ENCODE measurements around the gene WIPF1.

GRCh38 chr2:174636987-174637386 is 39.4 kb upstream of the WIPF1 start:
- TF ChIP-seq CTCF (IDR thresholded peaks at IDR 0.05; ENCODE audit: low read depth, low read length), result no peak
- TF ChIP-seq EZH2phosphoT487 (IDR thresholded peaks at IDR 0.05; ENCODE audit: low read depth), result no peak

Data from OCI-LY3 (cell line).